K562 (cell line): ENCODE measurements around the gene SLC35E3. TPM values are rescaled to one million over a fixed set of nuclear protein-coding genes. Genes with fewer than 3 reads are reported as not detected.
"Not testable (repeated sequence)": the region's sequence is repeated elsewhere in the genome, so short reads cannot be mapped to it uniquely, and the experiment has no call there.

Experiments used
- ATAC-seq: fragments of 200-7000 bp; cut with Tn5 transposase; 3 replicates; pipeline ENCODE4 v1.9.1; 2020; ENCODE audit warnings: moderate library complexity
- BruUV-seq: library from RNA; stranded (reverse); fragments of 400-500 nt; replicated peaks from 2 replicates; lab custom pipeline; 2021; lab: Mats Ljungman, UMichigan
- CTCF ChIA-PET: fragments of 300-600 bp; formaldehyde crosslinking; extraction: SDS; loops from one replicate; lab custom pipeline; 2021; ENCODE audit warnings: low intra/inter-chr PET ratio; lab: Yijun Ruan, JAX
- POLR2A ChIA-PET: fragments of 300-600, 350-650 bp; sonication (Branson Sonifier 250); formaldehyde crosslinking; extraction: SDS; loops from one replicate; lab custom pipeline; 2021; ENCODE audit warnings: antibody characterized with exemption, inconsistent platforms; lab: Yijun Ruan, JAX
- DNase-seq, 4 experiments: peaks; one replicate each; pipeline versions ENCODE4 v3.0.0 to v3.0.0-alpha.2; 2011 to 2018; ENCODE audit warnings: low spot score in 3 of 4, mixed read lengths in 3 of 4; ENCODE audit errors: extremely low read depth in 1 of 4
- FAIRE-seq: peaks from 2 replicates; lab custom pipeline; 2011; peaks lifted over from hg19 to GRCh38; lab: Jason Lieb, UNC
- H2AFZ ChIP-seq: 2 replicates; pipeline ENCODE4 v1.6.0; 2011; ENCODE audit warnings: low read depth, low read length, control low read depth, inconsistent platforms
- H3K27ac ChIP-seq: fragments of 200-600 bp; 3 replicates; pipeline ENCODE4 v1.8.0; 2011; ENCODE audit warnings: low read depth, mild to moderate bottlenecking, control low read depth, inconsistent platforms, low read length, moderate library complexity, mixed read lengths; ENCODE audit errors: extremely low read depth
- H3K27me3 ChIP-seq, 2 experiments: fragments of 300-600 bp in 1 of 2; 2 replicates in 1 of 2; 3 replicates in 1 of 2; pipeline versions ENCODE4 v1.6.0 to v1.8.0; 2011; ENCODE audit warnings: inconsistent platforms in 2 of 2, low read length in 2 of 2, mild to moderate bottlenecking in 1 of 2, mixed read lengths in 1 of 2, moderate library complexity in 1 of 2; ENCODE audit not compliant: control insufficient read depth in 2 of 2, insufficient read depth in 2 of 2
- H3K36me3 ChIP-seq: fragments of 300-600 bp; 3 replicates; pipeline ENCODE4 v1.8.0; 2011; ENCODE audit warnings: mild to moderate bottlenecking, low read length, inconsistent platforms; ENCODE audit not compliant: control insufficient read depth, insufficient read depth
- H3K4me1 ChIP-seq, 2 experiments: fragments of 200-600 bp in 1 of 2; replicated peaks in 1 of 2; 2 replicates in 1 of 2; 3 replicates in 1 of 2; pipeline versions ENCODE4 v1.5.1 to v1.8.0; 2011; ENCODE audit warnings: inconsistent platforms in 2 of 2, low read length in 2 of 2, mild to moderate bottlenecking in 1 of 2, mixed read lengths in 1 of 2, moderate library complexity in 1 of 2; ENCODE audit not compliant: control insufficient read depth in 2 of 2, insufficient read depth in 2 of 2
- H3K4me2 ChIP-seq: 2 replicates; pipeline ENCODE4 v1.6.1; 2011; ENCODE audit warnings: low read length, control low read depth, inconsistent platforms, mixed read lengths; ENCODE audit not compliant: insufficient read depth
- H3K4me3 ChIP-seq: fragments of 200-600 bp; sonication (generic), shearing (Covaris generic); 2 replicates; pipeline ENCODE4 v1.5.1; 2016; ENCODE audit warnings: control low read depth, inconsistent platforms
- H3K79me2 ChIP-seq: fragments of 200-600 bp; 3 replicates; pipeline ENCODE4 v1.8.0; 2011; ENCODE audit warnings: low read length, inconsistent platforms; ENCODE audit not compliant: control insufficient read depth, insufficient read depth
- H3K9ac ChIP-seq, 2 experiments: 2 replicates each; pipeline versions ENCODE4 v1.6.0 to v1.6.1; 2011; ENCODE audit warnings: low read depth in 2 of 2, low read length in 2 of 2, control low read depth in 1 of 2, inconsistent platforms in 1 of 2, mild to moderate bottlenecking in 1 of 2, mixed read lengths in 1 of 2; ENCODE audit not compliant: insufficient read depth in 1 of 2
- H3K9me1 ChIP-seq: one replicate; pipeline ENCODE4 v1.6.0; 2011; ENCODE audit warnings: inconsistent platforms, mild to moderate bottlenecking, low read length, moderate library complexity; ENCODE audit not compliant: control insufficient read depth, insufficient read depth
- H3K9me3 ChIP-seq: replicated peaks from 2 replicates; pipeline ENCODE4 v1.5.1; 2011; ENCODE audit warnings: low read depth, low read length, inconsistent platforms; ENCODE audit not compliant: control insufficient read depth, insufficient read depth
- H4K20me1 ChIP-seq: replicated peaks from 2 replicates; pipeline ENCODE4 v1.6.1; 2011; ENCODE audit warnings: low read length, inconsistent platforms, mixed read lengths; ENCODE audit not compliant: control insufficient read depth, insufficient read depth
- WGBS: fragments of 100-300 bp; shearing (Covaris generic); methylation state at CpG from one replicate; pipeline ENCODE4 v1.1.6; 2016; ENCODE audit warnings: low coverage, mixed read lengths; ENCODE audit not compliant: insufficient coverage; ENCODE audit errors: missing lambda C conversion rate; 5-methylcytosine and 5-hydroxymethylcytosine counted together
- in situ Hi-C: fragments of 300-500 bp; cut with MboI; formaldehyde crosslinking; loops from 4 replicates; pipeline ENCODE4 v1.15.0; 2018; ENCODE audit warnings: inconsistent platforms, mixed read lengths
- intact Hi-C: fragments of 100-400 bp; cut with micrococcal nuclease; formaldehyde crosslinking; loops from 2 replicates; pipeline ENCODE4 v1.14.2; 2022
- polyA plus RNA-seq, 8 experiments: library from polyadenylated mRNA; depleted of rRNA in 4 of 8; stranded (reverse) in 5 of 8; unstranded in 3 of 8; fragments of >200 nt; fragmentation: Nextera tagmentation in 2 of 8; fragmentation: Illumina TruSeq in 1 of 8; extraction: Ambion mirVana in 2 of 8; extraction: Trizol in 1 of 8; gene quantifications; 2 replicates each; pipeline versions ENCODE4 v1.2.1 to v1.2.3, GENCODE V29; 2011 to 2014; ENCODE audit warnings: inconsistent platforms in 1 of 8, missing spikeins in 1 of 8
- total RNA-seq, 7 experiments: library from RNA; depleted of rRNA in 6 of 7; stranded (reverse); fragments of >200 nt in 6 of 7; fragmentation: Illumina TruSeq in 2 of 7; extraction: Trizol in 2 of 7; gene quantifications; 2 replicates each; pipeline versions ENCODE4 v1.2.1 to v1.2.3, GENCODE V29; 2011 to 2021; ENCODE audit warnings: low replicate concordance in 1 of 7

Gene SLC35E3
- total and polyA plus RNA-seq, 9 of the 15 experiments (the other 6 are each of a cell fraction or from before 2014, with no cell fraction given): 1.2 to 5.9 (median 3.8) TPM

DNA sequence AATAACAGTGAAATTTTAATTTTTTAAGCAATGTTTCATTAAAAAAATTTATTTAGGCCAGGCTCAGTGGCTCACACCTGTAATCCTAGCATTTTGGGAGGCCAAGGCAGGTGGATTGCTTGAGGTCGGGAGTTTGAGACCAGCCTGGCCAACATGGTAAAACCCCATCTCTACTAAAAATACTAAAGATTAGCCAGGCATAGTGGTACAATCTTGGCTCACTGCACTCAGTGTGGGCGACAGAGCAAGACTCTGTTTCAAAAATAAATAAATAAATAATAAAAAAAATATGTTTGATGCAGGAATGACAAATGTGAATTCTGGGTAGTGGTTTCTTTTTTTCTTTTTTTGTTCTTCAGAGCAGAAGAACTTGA lies 56.4 kb downstream of the SLC35E3 start:
- peaks cover 11 to 14% of the 10 kb centered on the region in 2 experiments; a peak in 4 of 5 replicates for H3K4me1 ChIP-seq
- H3K36me3 ChIP-seq, H3K27ac ChIP-seq, CTCF ChIA-PET, H3K9me3 ChIP-seq, intact Hi-C loops, in situ Hi-C loops, H3K9ac ChIP-seq, FAIRE-seq, H4K20me1 ChIP-seq, H3K4me3 ChIP-seq, DNase-seq, BruUV-seq, ATAC-seq, H3K79me2 ChIP-seq, H3K9me1 ChIP-seq, H3K27me3 ChIP-seq, H3K4me2 ChIP-seq: not testable (repeated sequence)
- POLR2A ChIA-PET: interaction anchor here (1.2 to 1.3 kb wide), 2 partner anchors 9 to 17 kb away, joined by 3 to 5 read pairs; no protein-coding TSS in a partner anchor
- peak overlapping the region; percentile 45; the same call in 1 of the 2 replicates for H2AFZ ChIP-seq
- 54% methylated on average over 2 of the region's 2 CpGs for whole genome bisulfite sequencing

GRCh38 chr12:68802911-68803651 lies 57.1 kb downstream of the SLC35E3 start:
- ATAC-seq, H3K9me1 ChIP-seq, FAIRE-seq, H3K36me3 ChIP-seq, H3K9ac ChIP-seq, H3K27me3 ChIP-seq, DNase-seq, H2AFZ ChIP-seq, H3K79me2 ChIP-seq, H3K27ac ChIP-seq, in situ Hi-C loops, intact Hi-C loops, H3K4me3 ChIP-seq, H3K4me2 ChIP-seq, H4K20me1 ChIP-seq, BruUV-seq, H3K9me3 ChIP-seq, CTCF ChIA-PET: not testable (repeated sequence)
- H3K4me1 ChIP-seq: peaks cover 11 to 14% of the 10 kb centered on the region in 2 experiments; a peak in 4 of 5 replicates
- POLR2A ChIA-PET: interaction anchor here (0.7 kb wide), 1 partner anchor 774 kb away, joined by 4 read pairs; no protein-coding TSS in a partner anchor
- whole genome bisulfite sequencing: 80% methylated on average over 19 of the region's 19 CpGs
